ENCODE data around the gene XG.

Gene XG

GRCh38 chrX:2820136-2820771, 68.4 kb downstream of the XG start:
- DNase-seq (ENCODE audit: low spot score): no peak

- no peak for DNase-seq (ENCODE audit: low spot score)
Measured at GRCh38 chrX:2823795-2824386, 72.1 kb downstream of the XG start.

GRCh38 chrX:2824886-2825285, 73.0 kb downstream of the XG start:
- DNase-seq (ENCODE audit: low spot score): no peak

- DNase-seq (ENCODE audit: low spot score): no peak
Measured at GRCh38 chrX:2828344-2828958, 76.6 kb downstream of the XG start, which contains the start of gene GYG2. TSS of gene GYG2 (plus strand) at chrX:2828930. CDS start at chrX:2830189, 1,259 bp downstream.

GRCh38 chrX:2828959-2829411, 77.1 kb downstream of the XG start:
- no peak for DNase-seq (ENCODE audit: low spot score)

- DNase-seq (ENCODE audit: low spot score): no peak
Measured at GRCh38 chrX:2829469-2830246, 77.8 kb downstream of the XG start.

GRCh38 chrX:2831471-2832228, 79.8 kb downstream of the XG start:
- DNase-seq (ENCODE audit: low spot score): no peak

GRCh38 chrX:2837961-2838360, 86.1 kb downstream of the XG start:
- DNase-seq (ENCODE audit: low spot score): no peak

- no peak for DNase-seq (ENCODE audit: low spot score)
Measured at GRCh38 chrX:2840961-2841360, 89.1 kb downstream of the XG start.

GRCh38 chrX:2841537-2841936, 89.7 kb downstream of the XG start:
- DNase-seq (ENCODE audit: low spot score): no peak

- DNase-seq (ENCODE audit: low spot score): no peak
Measured at GRCh38 chrX:2846992-2847391, 95.2 kb downstream of the XG start.

GRCh38 chrX:2848871-2849301, 97.0 kb downstream of the XG start:
- DNase-seq (ENCODE audit: low spot score): no peak

GRCh38 chrX:2854918-2855317, 103.1 kb downstream of the XG start:
- no peak for DNase-seq (ENCODE audit: low spot score)

GRCh38 chrX:2855761-2856160, 103.9 kb downstream of the XG start:
- no peak for DNase-seq (ENCODE audit: low spot score)

- no peak for DNase-seq (ENCODE audit: low spot score)
Measured at GRCh38 chrX:2857566-2857965, 105.7 kb downstream of the XG start.

- no peak for DNase-seq (ENCODE audit: low spot score)
Measured at GRCh38 chrX:2859197-2859797, 107.5 kb downstream of the XG start.

- DNase-seq (ENCODE audit: low spot score): no peak
Measured at GRCh38 chrX:2862404-2862803, 110.6 kb downstream of the XG start.

- no peak for DNase-seq (ENCODE audit: low spot score)
Measured at GRCh38 chrX:2863646-2864045, 111.8 kb downstream of the XG start.

All from hematopoietic multipotent progenitor cell treated with erythropoietin and hydrocortisone succinate and interleukin-3 and kit ligand, for 17 days (in vitro differentiated cells).